IPS-20b (cell line): ENCODE measurements around the gene RSRC1.
A peak's percentile ranks its signal among the peaks of the same experiment; 100 is the strongest.
"Not testable (repeated sequence)": the region's sequence is repeated elsewhere in the genome, so short reads cannot be mapped to it uniquely, and the experiment has no call there.

Source experiments
- H3K27ac ChIP-seq: one replicate; pipeline ENCODE4 v1.5.1; 2013; ENCODE audit warnings: low read length
- H3K27me3 ChIP-seq: 2 replicates; pipeline ENCODE4 v1.6.1; 2013; ENCODE audit warnings: mild to moderate bottlenecking, low read length, inconsistent platforms; ENCODE audit not compliant: insufficient read depth
- H3K36me3 ChIP-seq: 2 replicates; pipeline ENCODE4 v1.6.1; 2013; ENCODE audit warnings: low read depth, mild to moderate bottlenecking, inconsistent platforms, low read length, moderate library complexity; ENCODE audit not compliant: insufficient read depth
- H3K4me1 ChIP-seq: 2 replicates; pipeline ENCODE4 v1.6.1; 2013; ENCODE audit warnings: mild to moderate bottlenecking, control low read depth, inconsistent platforms, low read length, moderate library complexity; ENCODE audit not compliant: insufficient read depth
- H3K4me3 ChIP-seq: 2 replicates; pipeline ENCODE4 v1.5.1; 2013; ENCODE audit warnings: mild to moderate bottlenecking, low read length, inconsistent platforms
- H3K9ac ChIP-seq: 2 replicates; pipeline ENCODE4 v1.6.1; 2013; ENCODE audit warnings: low read depth, mild to moderate bottlenecking, inconsistent platforms, low read length, moderate library complexity
- H3K9me3 ChIP-seq: 2 replicates; pipeline ENCODE4 v1.6.1; 2013; ENCODE audit warnings: mild to moderate bottlenecking, low read depth, low read length, inconsistent platforms; ENCODE audit not compliant: insufficient read depth

Gene RSRC1

DNA sequence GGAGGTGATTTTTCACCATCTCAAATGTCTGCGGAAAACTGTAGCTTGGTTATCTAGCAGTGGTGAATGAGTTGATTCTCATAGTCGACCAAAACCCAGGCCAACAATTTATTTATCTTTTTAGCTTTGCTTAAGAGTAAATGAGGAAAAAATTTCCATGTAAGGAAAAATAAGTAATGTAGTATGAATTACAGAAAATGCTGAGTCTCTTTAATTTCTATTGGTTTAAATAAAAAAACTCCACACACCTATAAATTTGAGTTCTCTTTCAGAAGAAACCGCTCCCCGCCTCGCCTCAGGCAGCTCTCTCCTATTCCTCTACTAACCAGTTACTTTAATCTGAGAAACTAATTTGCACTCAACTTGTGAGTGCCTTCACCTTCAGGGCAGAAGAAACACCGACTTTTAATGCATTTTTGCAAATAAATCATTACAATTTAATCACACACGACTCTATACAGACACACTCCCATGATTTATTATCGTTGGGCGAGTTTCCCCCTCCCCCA, 540 bp upstream of the RSRC1 start:
- H3K27me3 ChIP-seq: peaks cover 54% of the 10 kb centered on the region
- no peak overlapping the region for H3K27ac ChIP-seq
- peak overlapping the region; percentile 91 for H3K4me3 ChIP-seq
- no peaks in the 10 kb centered on the region for H3K9me3 ChIP-seq
- H3K9ac ChIP-seq: peak overlapping the region; percentile 82; the same call in 1 of the 2 replicates
- no peaks in the 10 kb centered on the region for H3K36me3 ChIP-seq
- no peaks in the 10 kb centered on the region; the same call in 1 of the 2 replicates for H3K4me1 ChIP-seq

- Histone ChIP-seq H3K27ac (peak overlapping the region; percentile 13), H3K27me3 (peaks cover 41% of the 10 kb centered on the region), H3K9me3 (no peaks in the 10 kb centered on the region), H3K4me3 (peak overlapping the region; percentile 91), H3K9ac (peak overlapping the region; percentile 82; the same call in 1 of the 2 replicates), H3K36me3 (no peaks in the 10 kb centered on the region), H3K4me1 (no peaks in the 10 kb centered on the region; the same call in 1 of the 2 replicates)
These were observed 749 bp downstream of the RSRC1 start for GRCh38 chr3:158110658-158111018.

- Histone ChIP-seq H3K27ac (no peak overlapping the region), H3K4me1 (no peaks in the 10 kb centered on the region; the same call in 1 of the 2 replicates), H3K9ac (no peak overlapping the region), H3K36me3 (no peaks in the 10 kb centered on the region), H3K27me3 (peaks cover 29% of the 10 kb centered on the region), H3K9me3 (no peaks in the 10 kb centered on the region), H3K4me3 (no peak overlapping the region)
These were observed 2.0 kb downstream of the RSRC1 start for GRCh38 chr3:158111861-158112260.

DNA sequence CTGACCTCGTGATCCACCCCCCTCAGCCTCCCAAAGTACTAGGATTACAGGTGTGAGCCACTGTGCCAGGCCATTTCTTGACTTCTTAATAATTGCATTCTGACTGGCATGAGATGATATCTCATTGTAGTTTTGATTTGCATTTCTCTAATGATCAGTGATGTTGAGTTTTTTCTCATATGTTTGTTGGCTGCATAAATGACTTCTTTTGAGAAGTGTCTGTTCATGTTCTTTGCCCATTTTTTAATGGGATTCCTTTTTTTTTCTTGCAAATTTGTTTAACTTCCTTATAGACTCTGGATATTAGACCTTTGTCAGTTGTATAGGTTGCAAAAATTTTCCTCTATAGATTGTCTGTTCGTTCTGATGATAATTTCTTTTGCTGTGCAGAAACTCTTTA, 3.7 kb downstream of the RSRC1 start:
- not testable (repeated sequence) for H3K9ac ChIP-seq, H3K36me3 ChIP-seq, H3K9me3 ChIP-seq, H3K27ac ChIP-seq, H3K4me1 ChIP-seq, H3K4me3 ChIP-seq
- H3K27me3 ChIP-seq: peaks cover 12% of the 10 kb centered on the region

GRCh38 chr3:158120330-158120729, 10.4 kb downstream of the RSRC1 start:
- H3K4me1 ChIP-seq: no peaks in the 10 kb centered on the region
- H3K9ac ChIP-seq: no peak overlapping the region
- no peaks in the 10 kb centered on the region for H3K9me3 ChIP-seq
- no peak overlapping the region for H3K27ac ChIP-seq
- no peak overlapping the region for H3K4me3 ChIP-seq
- no peaks in the 10 kb centered on the region for H3K36me3 ChIP-seq
- H3K27me3 ChIP-seq: no peaks in the 10 kb centered on the region

- Histone ChIP-seq H3K27ac (no peak overlapping the region), H3K4me1 (no peaks in the 10 kb centered on the region), H3K27me3 (no peaks in the 10 kb centered on the region), H3K9me3 (no peaks in the 10 kb centered on the region), H3K4me3 (no peak overlapping the region), H3K9ac (no peak overlapping the region), H3K36me3 (no peaks in the 10 kb centered on the region)
These were observed 11.4 kb downstream of the RSRC1 start for GRCh38 chr3:158121295-158121694.

- not testable (repeated sequence) for H3K4me3 ChIP-seq, H3K9ac ChIP-seq, H3K27ac ChIP-seq, H3K4me1 ChIP-seq, H3K27me3 ChIP-seq, H3K9me3 ChIP-seq, H3K36me3 ChIP-seq
These were observed 12.8 kb downstream of the RSRC1 start for GRCh38 chr3:158122721-158123120.

GRCh38 chr3:158127250-158128219, 17.6 kb downstream of the RSRC1 start:
- H3K9ac ChIP-seq: no peak overlapping the region
- H3K36me3 ChIP-seq: peaks cover 7% of the 10 kb centered on the region; the same call in 1 of the 2 replicates
- no peak overlapping the region for H3K27ac ChIP-seq

GRCh38 chr3:158128755-158129154, 18.9 kb downstream of the RSRC1 start:
- no peak overlapping the region for H3K9ac ChIP-seq
- no peaks in the 10 kb centered on the region for H3K27me3 ChIP-seq
- H3K4me1 ChIP-seq: no peaks in the 10 kb centered on the region
- H3K27ac ChIP-seq: no peak overlapping the region
- peaks cover 7% of the 10 kb centered on the region; the same call in 1 of the 2 replicates for H3K36me3 ChIP-seq
- H3K9me3 ChIP-seq: no peaks in the 10 kb centered on the region
- H3K4me3 ChIP-seq: no peak overlapping the region

More at GRCh38 chr3:158127250-158128219, 17.6 kb downstream of the RSRC1 start:
- Histone ChIP-seq H3K4me1 (no peaks in the 10 kb centered on the region), H3K27me3 (no peaks in the 10 kb centered on the region), H3K9me3 (no peaks in the 10 kb centered on the region), H3K4me3 (no peak overlapping the region)

GRCh38 chr3:158134363-158134762, 24.5 kb downstream of the RSRC1 start:
- H3K27ac ChIP-seq: no peak overlapping the region
- no peak overlapping the region for H3K9ac ChIP-seq
- H3K4me1 ChIP-seq: no peaks in the 10 kb centered on the region
- H3K27me3 ChIP-seq: no peaks in the 10 kb centered on the region
- H3K36me3 ChIP-seq: no peaks in the 10 kb centered on the region
- H3K9me3 ChIP-seq: no peaks in the 10 kb centered on the region
- H3K4me3 ChIP-seq: no peak overlapping the region

GRCh38 chr3:158140396-158140795, 30.5 kb downstream of the RSRC1 start:
- Histone ChIP-seq H3K9me3 (no peaks in the 10 kb centered on the region), H3K9ac (no peak overlapping the region), H3K4me3 (no peak overlapping the region), H3K27me3 (no peaks in the 10 kb centered on the region), H3K4me1 (no peaks in the 10 kb centered on the region), H3K36me3 (no peaks in the 10 kb centered on the region), H3K27ac (no peak overlapping the region)

DNA sequence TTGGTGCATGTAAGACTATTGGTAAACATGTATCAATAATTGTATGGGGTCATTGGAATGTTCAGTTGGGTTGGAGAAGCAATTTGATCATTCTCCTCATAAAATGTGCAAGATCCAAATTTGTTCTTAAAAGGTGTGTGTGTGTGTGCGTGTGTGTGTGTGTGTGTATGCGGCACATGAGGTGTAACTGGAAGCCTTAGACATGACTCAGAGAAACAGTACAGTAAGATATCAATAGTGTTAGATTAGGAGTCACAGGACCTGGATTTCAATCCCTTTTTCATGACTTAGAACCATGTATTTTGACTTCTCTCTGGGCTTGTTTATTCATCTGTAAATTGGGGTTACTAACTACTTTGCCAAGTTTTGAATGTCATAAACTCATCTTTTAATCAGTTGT, 38.3 kb downstream of the RSRC1 start:
- H3K9me3 ChIP-seq: no peaks in the 10 kb centered on the region
- H3K27ac ChIP-seq: no peak overlapping the region
- H3K4me1 ChIP-seq: no peaks in the 10 kb centered on the region
- H3K36me3 ChIP-seq: no peaks in the 10 kb centered on the region
- H3K4me3 ChIP-seq: no peak overlapping the region
- no peak overlapping the region for H3K9ac ChIP-seq
- no peaks in the 10 kb centered on the region for H3K27me3 ChIP-seq
